Measurements from ENCODE around the gene SYNGR2. TPM values are rescaled to one million over a fixed set of nuclear protein-coding genes. Genes with fewer than 3 reads are reported as not detected.

Gene SYNGR2
- total and polyA plus RNA-seq, 2 donors (not counting 1 experiment from before 2014, with no cell fraction given): 390 to 442 TPM

- H3K27ac Mint-ChIP-seq: peak overlapping the region; percentile 93
- ChIA-PET CTCF (interaction anchor here (0.6 to 13.9 kb wide), 7 partner anchors 8 to 133 kb away, joined by 3 to 169 read pairs (median 4); partner anchors contain the start of gene SYNGR2), POLR2A (interaction anchor here (0.8 to 5.5 kb wide), 4 partner anchors 9 to 55 kb away, joined by 3 to 31 read pairs (median 4); partner anchors contain the start of gene TMC8)
- H3K27me3 Mint-ChIP-seq: no peaks in the 10 kb centered on the region
- peaks cover 63% of the 10 kb centered on the region for H3K4me1 Mint-ChIP-seq
- Histone ChIP-seq H4K20me1 (ENCODE audit: control insufficient read depth, insufficient read depth, low read length, poor library complexity, severe bottlenecking) (peaks cover 93% of the 10 kb centered on the region), H3K9me3 (ENCODE audit: control extremely low read depth in 1 of 3, control insufficient read depth in 2 of 3, insufficient read depth in 1 of 3, low read length in 2 of 3) (no peaks in the 10 kb centered on the region), H3K27me3 (replicated peaks in 1 of 4; ENCODE audit: control extremely low read depth in 1 of 4, control insufficient read depth in 3 of 4, insufficient read depth in 4 of 4, low read length in 3 of 4) (no peaks in the 10 kb centered on the region), H3K4me1 (ENCODE audit: control insufficient read depth in 2 of 2, insufficient read depth in 2 of 2, low read length in 2 of 2) (peaks cover 63% of the 10 kb centered on the region in 2 donors), H3K4me2 (replicated peaks; ENCODE audit: low read depth, low read length, poor library complexity, severe bottlenecking) (peak overlapping the region; percentile 77), H3K4me3 (ENCODE audit: control extremely low read depth in 1 of 5, extremely low read depth in 1 of 5, insufficient read depth in 1 of 5, low read depth in 2 of 5, low read length in 4 of 5) (peak overlapping the region in 3 of 5 experiments; percentile 7 to 25 (median 18)), H3K79me2 (ENCODE audit: control insufficient read depth, insufficient read depth, low read length) (peaks cover 66% of the 10 kb centered on the region), H3K36me3 (replicated peaks in 1 of 2; ENCODE audit: control extremely low read depth in 1 of 2, control insufficient read depth in 1 of 2, extremely low read depth in 1 of 2, insufficient read depth in 2 of 2, low read length in 1 of 2) (peaks cover 8 to 93% of the 10 kb centered on the region in 2 experiments), H2AFZ (ENCODE audit: insufficient read depth, low read depth, low read length, poor library complexity, severe bottlenecking) (no peak overlapping the region), H3K9ac (ENCODE audit: low read length) (peak overlapping the region; percentile 31), H3K27ac (ENCODE audit: low read length in 2 of 2) (peak overlapping the region; percentile 48 to 54)
- WGBS (ENCODE audit: insufficient coverage): 63% methylated on average over 9 of the region's 11 CpGs
- peak overlapping the region; percentile 79 for H3K4me3 Mint-ChIP-seq
- no peak for DNase-seq
- no peak for ATAC-seq (ENCODE audit: low read depth)
- TF ChIP-seq EZH2 (IDR thresholded peaks at IDR 0.05; ENCODE audit: borderline replicate concordance, insufficient read depth, low read depth, low read length, poor library complexity, severe bottlenecking): no peak
- TF ChIP-seq CTCF (IDR thresholded peaks at IDR 0.05): no peak
- intact Hi-C loops (cut with micrococcal nuclease): no loop called here
- H3K9me3 Mint-ChIP-seq (ENCODE audit: insufficient read depth): no peaks in the 10 kb centered on the region
Measured at GRCh38 chr17:78121801-78122215, 46.6 kb upstream of the SYNGR2 start.

GRCh38 chr17:78122216-78122930 is 46.0 kb upstream of the SYNGR2 start:
- H3K36me3 ChIP-seq (replicated peaks in 1 of 2; ENCODE audit: control extremely low read depth in 1 of 2, control insufficient read depth in 1 of 2, extremely low read depth in 1 of 2, insufficient read depth in 2 of 2, low read length in 1 of 2): peaks cover 8 to 91% of the 10 kb centered on the region in 2 experiments
- H3K9me3 ChIP-seq (ENCODE audit: control extremely low read depth in 1 of 3, control insufficient read depth in 2 of 3, insufficient read depth in 1 of 3, low read length in 2 of 3): no peaks in the 10 kb centered on the region
- POLR2A ChIA-PET: interaction anchor here (0.8 to 5.5 kb wide), 2 partner anchors 11 to 20 kb away, joined by 3 to 31 read pairs; no protein-coding TSS in a partner anchor
- H4K20me1 ChIP-seq (ENCODE audit: control insufficient read depth, insufficient read depth, low read length, poor library complexity, severe bottlenecking): peaks cover 94% of the 10 kb centered on the region
- peaks cover 68 to 69% of the 10 kb centered on the region in 2 donors for H3K4me1 ChIP-seq (ENCODE audit: control insufficient read depth in 2 of 2, insufficient read depth in 2 of 2, low read length in 2 of 2)
- DNase-seq: peak; percentile 39
- H3K27ac ChIP-seq (ENCODE audit: low read length in 2 of 2): peak overlapping the region; percentile 48 to 77
- CTCF ChIA-PET: interaction anchor here (0.9 to 13.9 kb wide), 5 partner anchors 9 to 129 kb away, joined by 3 to 169 read pairs (median 9); partner anchors contain the start of gene SYNGR2
- Mint-ChIP-seq H3K27me3 (no peaks in the 10 kb centered on the region), H3K4me1 (peaks cover 68% of the 10 kb centered on the region), H3K27ac (peak overlapping the region; percentile 93), H3K4me3 (peak overlapping the region; percentile 79), H3K9me3 (ENCODE audit: insufficient read depth) (no peaks in the 10 kb centered on the region)
- H3K9ac ChIP-seq (ENCODE audit: low read length): peak overlapping the region; percentile 31
- no peaks in the 10 kb centered on the region for H3K27me3 ChIP-seq (replicated peaks in 1 of 4; ENCODE audit: control extremely low read depth in 1 of 4, control insufficient read depth in 3 of 4, insufficient read depth in 4 of 4, low read length in 3 of 4)
- 82% methylated on average over 23 of the region's 23 CpGs for WGBS (ENCODE audit: insufficient coverage)
- no peak overlapping the region for H3K4me3 ChIP-seq (ENCODE audit: control extremely low read depth in 1 of 5, extremely low read depth in 1 of 5, insufficient read depth in 1 of 5, low read depth in 2 of 5, low read length in 4 of 5)
- H3K79me2 ChIP-seq (ENCODE audit: control insufficient read depth, insufficient read depth, low read length): peaks cover 72% of the 10 kb centered on the region
- no peak for ATAC-seq (ENCODE audit: low read depth)
- peak overlapping the region; percentile 77 for H3K4me2 ChIP-seq (replicated peaks; ENCODE audit: low read depth, low read length, poor library complexity, severe bottlenecking)
- no peak overlapping the region for H2AFZ ChIP-seq (ENCODE audit: insufficient read depth, low read depth, low read length, poor library complexity, severe bottlenecking)
- intact Hi-C loops (cut with micrococcal nuclease): no loop called here
- TF ChIP-seq CTCF (IDR thresholded peaks at IDR 0.05): no peak
- no peak for TF ChIP-seq EZH2 (IDR thresholded peaks at IDR 0.05; ENCODE audit: borderline replicate concordance, insufficient read depth, low read depth, low read length, poor library complexity, severe bottlenecking)

All from B cell (primary cell).